GM23338 (cell line): ENCODE data around the gene TMEM221. TPM values are rescaled to one million over a fixed set of nuclear protein-coding genes. Genes with fewer than 3 reads are reported as not detected.
A peak's percentile ranks its signal among the peaks of the same experiment; 100 is the strongest.

Experiments
- ATAC-seq: fragments of 200-7000 bp; cut with Tn5 transposase; 3 replicates; pipeline ENCODE4 v1.9.1; 2020
- DNase-seq: peaks from one replicate; pipeline ENCODE4 v3.0.0-alpha.2; 2015; ENCODE audit warnings: low spot score
- H2AFZ ChIP-seq: fragments of 200-600 bp; sonication (generic); 2 replicates; pipeline ENCODE4 v1.8.0; 2016; ENCODE audit warnings: antibody characterized with exemption, mild to moderate bottlenecking, moderate library complexity
- H3F3A ChIP-seq: fragments of 200-600 bp; sonication (generic); replicated peaks from 2 replicates; pipeline ENCODE4 v1.8.0; 2017; ENCODE audit warnings: antibody characterized with exemption, mixed run types, low read depth
- H3K27ac ChIP-seq: fragments of 200-600 bp; sonication (generic); 2 replicates; pipeline ENCODE4 v1.6.1; 2016; ENCODE audit warnings: low read depth
- H3K27me3 ChIP-seq: fragments of 200-600 bp; sonication (generic); 2 replicates; pipeline ENCODE4 v1.8.0; 2016; ENCODE audit warnings: mild to moderate bottlenecking, mixed run types, moderate library complexity; ENCODE audit not compliant: insufficient read depth
- H3K36me3 ChIP-seq: fragments of 200-600 bp; sonication (generic); 2 replicates; pipeline ENCODE4 v1.8.0; 2016; ENCODE audit warnings: mild to moderate bottlenecking; ENCODE audit not compliant: insufficient read depth
- H3K4me1 ChIP-seq: fragments of 200-600 bp; sonication (generic); 2 replicates; pipeline ENCODE4 v1.8.0; 2016; ENCODE audit warnings: mild to moderate bottlenecking, moderate library complexity; ENCODE audit not compliant: insufficient read depth
- H3K4me2 ChIP-seq: fragments of 200-600 bp; sonication (generic); 2 replicates; pipeline ENCODE4 v1.7.1; 2017; ENCODE audit warnings: mixed run types
- H3K4me3 ChIP-seq: fragments of 200-600 bp; sonication (generic); 2 replicates; pipeline ENCODE4 v1.6.1; 2016; ENCODE audit warnings: mixed run types
- H3K79me2 ChIP-seq: fragments of 200-600 bp; sonication (generic); replicated peaks from 2 replicates; pipeline ENCODE4 v1.8.0; 2017; ENCODE audit warnings: mild to moderate bottlenecking; ENCODE audit not compliant: insufficient read depth
- H3K9me2 ChIP-seq: fragments of 200-600 bp; sonication (generic); 2 replicates; pipeline ENCODE4 v1.8.0; 2017; ENCODE audit not compliant: insufficient read depth
- H4K20me1 ChIP-seq: fragments of 200-600 bp; sonication (generic); replicated peaks from 2 replicates; pipeline ENCODE4 v1.8.0; 2017; ENCODE audit warnings: mild to moderate bottlenecking; ENCODE audit not compliant: insufficient read depth
- H3K27ac Mint-ChIP-seq: 2 replicates; pipeline ENCODE4 v1.8.0; 2020; ENCODE audit warnings: inconsistent platforms, mild to moderate bottlenecking, moderate library complexity, mixed read lengths
- H3K27me3 Mint-ChIP-seq: 3 replicates; pipeline ENCODE4 v1.8.0; 2022; ENCODE audit warnings: low read depth, mild to moderate bottlenecking, moderate library complexity, mixed read lengths, inconsistent platforms; ENCODE audit not compliant: insufficient read depth, poor library complexity
- H3K36me3 Mint-ChIP-seq: 3 replicates; pipeline ENCODE4 v1.8.0; 2021; ENCODE audit warnings: low read depth, mild to moderate bottlenecking, inconsistent platforms, moderate library complexity, mixed read lengths
- H3K4me1 Mint-ChIP-seq: 3 replicates; pipeline ENCODE4 v1.8.0; 2020; ENCODE audit warnings: mild to moderate bottlenecking, inconsistent platforms, mixed read lengths
- H3K4me3 Mint-ChIP-seq: 3 replicates; pipeline ENCODE4 v1.8.0; 2021; ENCODE audit warnings: moderate library complexity, mild to moderate bottlenecking, inconsistent platforms, mixed read lengths
- H3K9me3 Mint-ChIP-seq: 3 replicates; pipeline ENCODE4 v1.8.0; 2020; ENCODE audit warnings: moderate library complexity, mild to moderate bottlenecking, inconsistent platforms, mixed read lengths
- CTCF ChIP-seq, 2 experiments: fragments of 200-600 bp in 1 of 2; sonication (generic) in 1 of 2; conservative IDR thresholded peaks; 2 replicates each; pipeline versions ENCODE4 v1.5.1 to v1.6.1; 2016 to 2017; ENCODE audit warnings: antibody characterized with exemption in 2 of 2, low read depth in 2 of 2, mild to moderate bottlenecking in 2 of 2, moderate library complexity in 1 of 2
- ZNF114 ChIP-seq: fragments of 250-450 bp; sonication (Bioruptor Pico); IDR thresholded peaks from 2 replicates; pipeline ENCODE4 v1.5.0; 2020; ENCODE audit warnings: mild to moderate bottlenecking, moderate library complexity
- ZNF331 ChIP-seq: fragments of 250-450 bp; sonication (Bioruptor Pico); IDR thresholded peaks from 2 replicates; pipeline ENCODE4 v1.5.0; 2020; ENCODE audit warnings: low read depth, mild to moderate bottlenecking, moderate library complexity
- polyA plus RNA-seq: library from polyadenylated mRNA; unstranded; fragments of >200 nt; fragmentation: Nextera tagmentation; extraction: Ambion mirVana; gene quantifications from 2 replicates; pipeline ENCODE4 v1.2.1, GENCODE V29; 2016
- total RNA-seq: library from RNA; depleted of rRNA; stranded (reverse); fragments of >200 nt; shearing (Covaris generic); gene quantifications from 2 replicates; pipeline ENCODE4 v1.2.3, GENCODE V29; 2014
- TF ChIP-seq, protein P1 (sequence below): fragments of 250-450 bp; sonication (Bioruptor Pico); IDR thresholded peaks from 2 replicates; pipeline ENCODE4 v1.5.0; 2020; ENCODE audit warnings: mild to moderate bottlenecking, moderate library complexity

Gene TMEM221
- total and polyA plus RNA-seq, 2 experiments from 2014 or later = 0.40 to 0.90 TPM

DNA sequence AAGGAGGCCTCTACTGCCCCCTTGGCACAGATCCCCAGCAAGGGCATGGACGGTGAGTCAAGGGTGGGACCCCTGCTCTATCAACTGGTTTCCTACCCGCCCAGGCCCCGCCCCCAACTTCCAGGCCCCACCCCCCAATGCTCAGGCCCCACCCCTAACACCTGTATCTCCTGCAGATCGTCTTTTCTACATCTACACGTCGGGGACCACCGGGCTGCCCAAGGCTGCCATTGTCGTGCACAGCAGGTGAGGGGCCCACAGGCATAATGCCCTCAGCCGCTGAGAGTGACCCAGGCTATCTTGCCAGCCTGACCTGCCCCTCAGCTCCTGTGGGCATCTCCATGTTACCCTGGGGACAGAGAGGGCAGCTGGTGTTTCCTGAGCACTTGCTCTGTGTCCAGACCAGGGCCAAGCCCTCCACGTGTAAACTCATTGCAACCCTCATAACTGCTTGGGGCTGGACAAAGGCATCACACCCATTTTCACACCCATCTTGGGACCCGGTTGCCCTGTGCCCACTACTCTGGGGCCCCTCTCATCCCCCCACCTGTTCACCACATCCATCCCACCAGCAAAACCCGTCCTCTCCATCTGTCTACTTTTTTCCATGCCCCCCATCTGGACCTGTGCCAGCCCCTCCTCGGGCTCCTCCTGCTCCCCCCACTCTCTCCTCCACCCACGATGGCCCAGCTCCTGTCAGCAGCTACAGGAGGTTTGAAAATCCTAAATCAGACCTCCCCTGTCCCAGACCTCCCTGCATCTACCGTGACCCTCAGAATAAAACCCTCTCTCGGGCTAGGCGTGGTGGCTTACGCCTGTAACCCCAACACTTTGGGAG, 39.0 kb upstream of the TMEM221 start:
- no peaks in the 10 kb centered on the region for H3K9me2 ChIP-seq
- H3K4me2 ChIP-seq = peak overlapping the region; percentile 43; the same call in 1 of the 2 replicates
- H3K27me3 Mint-ChIP-seq = peaks cover 23% of the 10 kb centered on the region
- H3K27me3 ChIP-seq = no peaks in the 10 kb centered on the region
- no peak overlapping the region for H3K27ac Mint-ChIP-seq
- peaks cover 23% of the 10 kb centered on the region for H3K4me1 Mint-ChIP-seq
- H3K36me3 ChIP-seq = no peaks in the 10 kb centered on the region
- no peak for TF ChIP-seq ZNF331 (CRISPR knock-in tag)
- peak in 1 of 2 experiments; percentile 22; a peak in 1 of 4 replicates for TF ChIP-seq CTCF (conservative IDR thresholded peaks at IDR 0.05; ENCODE audit: low read depth in 2 of 2)
- no peak overlapping the region for H3K4me3 ChIP-seq
- no peaks in the 10 kb centered on the region for H3K79me2 ChIP-seq
- H3F3A ChIP-seq = peaks cover 11% of the 10 kb centered on the region
- no peak overlapping the region for H2AFZ ChIP-seq
- H4K20me1 ChIP-seq = no peaks in the 10 kb centered on the region
- DNase-seq (peak; percentile 53), ATAC-seq (peak; percentile 6; the same call in 2 of the 3 replicates)
- peaks cover 13% of the 10 kb centered on the region; the same call in 1 of the 2 replicates for H3K4me1 ChIP-seq
- H3K36me3 Mint-ChIP-seq = no peaks in the 10 kb centered on the region
- no peak overlapping the region for H3K27ac ChIP-seq
- no peaks in the 10 kb centered on the region; the same call in 2 of the 3 replicates for H3K9me3 Mint-ChIP-seq
- H3K4me3 Mint-ChIP-seq = peak overlapping the region; percentile 26; the same call in 1 of the 3 replicates

DNA sequence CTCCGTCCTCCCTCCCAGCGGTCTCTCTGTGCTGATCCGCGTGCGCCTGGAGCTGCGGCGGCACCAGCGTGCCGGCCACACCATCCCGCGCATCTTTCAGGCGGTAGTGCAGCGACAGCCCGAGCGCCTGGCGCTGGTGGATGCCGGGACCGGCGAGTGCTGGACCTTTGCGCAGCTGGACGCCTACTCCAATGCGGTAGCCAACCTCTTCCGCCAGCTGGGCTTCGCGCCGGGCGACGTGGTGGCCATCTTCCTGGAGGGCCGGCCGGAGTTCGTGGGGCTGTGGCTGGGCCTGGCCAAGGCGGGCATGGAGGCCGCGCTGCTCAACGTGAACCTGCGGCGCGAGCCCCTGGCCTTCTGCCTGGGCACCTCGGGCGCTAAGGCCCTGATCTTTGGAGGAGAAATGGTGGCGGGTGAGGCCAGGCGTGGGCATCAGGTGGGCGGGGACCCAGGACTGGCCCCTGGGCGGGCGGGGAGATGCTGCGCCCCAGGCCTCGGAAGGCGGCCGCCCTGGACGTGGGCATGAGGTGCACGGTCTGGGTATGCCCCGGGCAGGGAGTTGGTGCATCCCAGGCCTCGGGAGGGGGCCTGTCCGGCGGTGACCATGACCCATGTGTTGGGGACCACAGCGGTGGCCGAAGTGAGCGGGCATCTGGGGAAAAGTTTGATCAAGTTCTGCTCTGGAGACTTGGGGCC, 38.2 kb upstream of the TMEM221 start:
- no peaks in the 10 kb centered on the region for H3K9me2 ChIP-seq
- no peaks in the 10 kb centered on the region for H3K36me3 ChIP-seq
- no peak overlapping the region for H3K4me2 ChIP-seq
- Mint-ChIP-seq H3K27me3 (peaks cover 23% of the 10 kb centered on the region), H3K36me3 (no peaks in the 10 kb centered on the region), H3K9me3 (no peaks in the 10 kb centered on the region; the same call in 2 of the 3 replicates), H3K4me1 (peaks cover 23% of the 10 kb centered on the region), H3K27ac (no peak overlapping the region), H3K4me3 (no peak overlapping the region)
- no peaks in the 10 kb centered on the region for H4K20me1 ChIP-seq
- no peaks in the 10 kb centered on the region for H3K79me2 ChIP-seq
- H3K4me3 ChIP-seq = no peak overlapping the region
- no peak overlapping the region for H3K27ac ChIP-seq
- ATAC-seq (no peak), DNase-seq (no peak)
- H3K4me1 ChIP-seq = peaks cover 13% of the 10 kb centered on the region; the same call in 1 of the 2 replicates
- TF ChIP-seq ZNF331 (CRISPR knock-in tag) = no peak
- TF ChIP-seq ZNF114 (CRISPR knock-in tag) = no peak
- H3K27me3 ChIP-seq = no peaks in the 10 kb centered on the region
- H2AFZ ChIP-seq = no peak overlapping the region
- peaks cover 11% of the 10 kb centered on the region for H3F3A ChIP-seq

DNA sequence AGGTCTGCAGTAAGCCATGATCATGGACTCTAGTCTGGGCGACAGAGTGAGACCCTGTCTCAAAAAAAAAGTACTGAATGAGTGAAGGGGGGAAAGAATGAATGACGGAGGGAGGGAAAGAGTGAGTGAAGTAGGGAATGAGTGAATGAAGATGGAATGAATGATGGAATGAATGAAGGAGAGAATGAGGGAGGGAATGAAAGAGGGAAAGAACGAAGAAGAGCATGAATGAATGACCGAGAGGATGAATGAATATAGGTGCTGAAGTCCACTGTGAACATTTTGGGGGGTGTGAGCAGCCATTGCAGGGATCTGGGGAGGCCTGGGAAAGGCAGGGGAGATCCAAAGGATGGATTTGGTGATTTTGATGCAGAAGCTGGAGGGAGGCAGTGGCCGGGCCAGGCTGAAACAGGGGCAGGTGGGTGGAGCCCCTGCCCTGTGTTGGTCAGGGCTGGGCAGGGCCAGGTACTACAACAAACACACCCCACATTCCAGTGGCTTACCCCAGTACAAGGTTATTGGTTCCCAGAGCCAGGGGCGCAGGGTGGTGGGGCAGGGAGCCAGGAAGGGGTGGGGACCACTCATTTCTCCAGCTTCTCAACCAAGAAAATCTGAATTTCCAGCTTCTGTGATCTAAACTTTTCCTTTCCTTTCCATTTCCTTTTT, 36.2 kb upstream of the TMEM221 start:
- H3K36me3 ChIP-seq = no peaks in the 10 kb centered on the region
- peaks cover 13% of the 10 kb centered on the region; the same call in 1 of the 2 replicates for H3K4me1 ChIP-seq
- H3K9me3 Mint-ChIP-seq = no peaks in the 10 kb centered on the region; the same call in 2 of the 3 replicates
- peaks cover 10% of the 10 kb centered on the region for H3F3A ChIP-seq
- H3K27me3 Mint-ChIP-seq = peaks cover 24% of the 10 kb centered on the region
- no peak overlapping the region for H3K27ac ChIP-seq
- H3K27me3 ChIP-seq = no peaks in the 10 kb centered on the region
- H3K4me3 ChIP-seq = no peak overlapping the region
- no peak overlapping the region for H3K27ac Mint-ChIP-seq
- H3K36me3 Mint-ChIP-seq = no peaks in the 10 kb centered on the region
- no peaks in the 10 kb centered on the region for H4K20me1 ChIP-seq
- no peak overlapping the region for H2AFZ ChIP-seq
- no peaks in the 10 kb centered on the region for H3K9me2 ChIP-seq
- peaks cover 24% of the 10 kb centered on the region for H3K4me1 Mint-ChIP-seq
- H3K4me2 ChIP-seq = no peak overlapping the region
- DNase-seq (peak; percentile 60), ATAC-seq (no peak)
- no peak overlapping the region; the same call in 2 of the 3 replicates for H3K4me3 Mint-ChIP-seq
- no peaks in the 10 kb centered on the region for H3K79me2 ChIP-seq
- TF ChIP-seq ZNF331 (CRISPR knock-in tag) = no peak
- TF ChIP-seq, protein P1, sequence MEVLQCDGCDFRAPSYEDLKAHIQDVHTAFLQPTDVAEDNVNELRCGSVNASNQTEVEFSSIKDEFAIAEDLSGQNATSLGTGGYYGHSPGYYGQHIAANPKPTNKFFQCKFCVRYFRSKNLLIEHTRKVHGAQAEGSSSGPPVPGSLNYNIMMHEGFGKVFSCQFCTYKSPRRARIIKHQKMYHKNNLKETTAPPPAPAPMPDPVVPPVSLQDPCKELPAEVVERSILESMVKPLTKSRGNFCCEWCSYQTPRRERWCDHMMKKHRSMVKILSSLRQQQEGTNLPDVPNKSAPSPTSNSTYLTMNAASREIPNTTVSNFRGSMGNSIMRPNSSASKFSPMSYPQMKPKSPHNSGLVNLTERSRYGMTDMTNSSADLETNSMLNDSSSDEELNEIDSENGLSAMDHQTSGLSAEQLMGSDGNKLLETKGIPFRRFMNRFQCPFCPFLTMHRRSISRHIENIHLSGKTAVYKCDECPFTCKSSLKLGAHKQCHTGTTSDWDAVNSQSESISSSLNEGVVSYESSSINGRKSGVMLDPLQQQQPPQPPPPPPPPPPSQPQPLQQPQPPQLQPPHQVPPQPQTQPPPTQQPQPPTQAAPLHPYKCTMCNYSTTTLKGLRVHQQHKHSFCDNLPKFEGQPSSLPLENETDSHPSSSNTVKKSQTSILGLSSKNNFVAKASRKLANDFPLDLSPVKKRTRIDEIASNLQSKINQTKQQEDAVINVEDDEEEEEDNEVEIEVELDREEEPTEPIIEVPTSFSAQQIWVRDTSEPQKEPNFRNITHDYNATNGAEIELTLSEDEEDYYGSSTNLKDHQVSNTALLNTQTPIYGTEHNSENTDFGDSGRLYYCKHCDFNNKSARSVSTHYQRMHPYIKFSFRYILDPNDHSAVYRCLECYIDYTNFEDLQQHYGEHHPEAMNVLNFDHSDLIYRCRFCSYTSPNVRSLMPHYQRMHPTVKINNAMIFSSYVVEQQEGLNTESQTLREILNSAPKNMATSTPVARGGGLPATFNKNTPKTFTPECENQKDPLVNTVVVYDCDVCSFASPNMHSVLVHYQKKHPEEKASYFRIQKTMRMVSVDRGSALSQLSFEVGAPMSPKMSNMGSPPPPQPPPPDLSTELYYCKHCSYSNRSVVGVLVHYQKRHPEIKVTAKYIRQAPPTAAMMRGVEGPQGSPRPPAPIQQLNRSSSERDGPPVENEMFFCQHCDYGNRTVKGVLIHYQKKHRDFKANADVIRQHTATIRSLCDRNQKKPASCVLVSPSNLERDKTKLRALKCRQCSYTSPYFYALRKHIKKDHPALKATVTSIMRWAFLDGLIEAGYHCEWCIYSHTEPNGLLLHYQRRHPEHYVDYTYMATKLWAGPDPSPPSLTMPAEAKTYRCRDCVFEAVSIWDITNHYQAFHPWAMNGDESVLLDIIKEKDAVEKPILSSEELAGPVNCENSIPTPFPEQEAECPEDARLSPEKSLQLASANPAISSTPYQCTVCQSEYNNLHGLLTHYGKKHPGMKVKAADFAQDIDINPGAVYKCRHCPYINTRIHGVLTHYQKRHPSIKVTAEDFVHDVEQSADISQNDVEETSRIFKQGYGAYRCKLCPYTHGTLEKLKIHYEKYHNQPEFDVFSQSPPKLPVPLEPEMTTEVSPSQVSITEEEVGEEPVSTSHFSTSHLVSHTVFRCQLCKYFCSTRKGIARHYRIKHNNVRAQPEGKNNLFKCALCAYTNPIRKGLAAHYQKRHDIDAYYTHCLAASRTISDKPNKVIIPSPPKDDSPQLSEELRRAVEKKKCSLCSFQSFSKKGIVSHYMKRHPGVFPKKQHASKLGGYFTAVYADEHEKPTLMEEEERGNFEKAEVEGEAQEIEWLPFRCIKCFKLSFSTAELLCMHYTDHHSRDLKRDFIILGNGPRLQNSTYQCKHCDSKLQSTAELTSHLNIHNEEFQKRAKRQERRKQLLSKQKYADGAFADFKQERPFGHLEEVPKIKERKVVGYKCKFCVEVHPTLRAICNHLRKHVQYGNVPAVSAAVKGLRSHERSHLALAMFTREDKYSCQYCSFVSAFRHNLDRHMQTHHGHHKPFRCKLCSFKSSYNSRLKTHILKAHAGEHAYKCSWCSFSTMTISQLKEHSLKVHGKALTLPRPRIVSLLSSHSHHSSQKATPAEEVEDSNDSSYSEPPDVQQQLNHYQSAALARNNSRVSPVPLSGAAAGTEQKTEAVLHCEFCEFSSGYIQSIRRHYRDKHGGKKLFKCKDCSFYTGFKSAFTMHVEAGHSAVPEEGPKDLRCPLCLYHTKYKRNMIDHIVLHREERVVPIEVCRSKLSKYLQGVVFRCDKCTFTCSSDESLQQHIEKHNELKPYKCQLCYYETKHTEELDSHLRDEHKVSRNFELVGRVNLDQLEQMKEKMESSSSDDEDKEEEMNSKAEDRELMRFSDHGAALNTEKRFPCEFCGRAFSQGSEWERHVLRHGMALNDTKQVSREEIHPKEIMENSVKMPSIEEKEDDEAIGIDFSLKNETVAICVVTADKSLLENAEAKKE (CRISPR knock-in tag) = no peak
